CD4-positive, alpha-beta memory T cell (primary cell): ENCODE measurements around the gene SLC10A7. TPM values are rescaled to one million over a fixed set of nuclear protein-coding genes. Genes with fewer than 3 reads are reported as not detected.
A peak's percentile ranks its signal among the peaks of the same experiment; 100 is the strongest.

Source experiments
- CTCF ChIA-PET: fragments of 350-600 bp; sonication (Branson Sonifier 250); formaldehyde crosslinking; loops from one replicate; lab custom pipeline; 2021; ENCODE audit warnings: inconsistent platforms; ENCODE audit not compliant: partially characterized antibody; lab: Charles Lee
- POLR2A ChIA-PET: fragments of 350-600 bp; sonication (Branson Sonifier 250); formaldehyde crosslinking; loops from one replicate; lab custom pipeline; 2021; ENCODE audit not compliant: partially characterized antibody; lab: Charles Lee
- DNase-seq, 5 donors: peaks; one replicate each; pipeline versions ENCODE4 v3.0.0 to v3.0.0-alpha.2; 2020 to 2022; ENCODE audit warnings: mixed read lengths in 1 of 5
- H3K27ac ChIP-seq: one replicate; pipeline ENCODE4 v1.7.0; 2013; ENCODE audit warnings: low read depth, low read length
- H3K27me3 ChIP-seq: 2 replicates; pipeline ENCODE4 v1.7.0; 2013; ENCODE audit warnings: mild to moderate bottlenecking, low read length, moderate library complexity; ENCODE audit not compliant: insufficient read depth
- H3K36me3 ChIP-seq: 2 replicates; pipeline ENCODE4 v1.7.0; 2013; ENCODE audit warnings: mild to moderate bottlenecking, low read length, moderate library complexity; ENCODE audit not compliant: insufficient read depth
- H3K4me1 ChIP-seq: 2 replicates; pipeline ENCODE4 v1.7.0; 2013; ENCODE audit warnings: mild to moderate bottlenecking, low read length, moderate library complexity; ENCODE audit not compliant: insufficient read depth
- H3K4me3 ChIP-seq, 2 donors: one replicate each; pipeline ENCODE4 v1.7.0; 2013; ENCODE audit warnings: low read length in 2 of 2, mild to moderate bottlenecking in 1 of 2
- H3K9me3 ChIP-seq, 2 donors: one replicate each; pipeline ENCODE4 v1.7.0; 2013; ENCODE audit warnings: low read length in 2 of 2, control low read depth in 1 of 2; ENCODE audit not compliant: control insufficient read depth in 1 of 2
- H3K27ac Mint-ChIP-seq, 7 donors: one replicate each; pipeline ENCODE4 v1.8.0; 2020 to 2021; ENCODE audit warnings: mixed read lengths in 7 of 7, mild to moderate bottlenecking in 6 of 7, inconsistent platforms in 3 of 7, moderate library complexity in 3 of 7
- H3K27me3 Mint-ChIP-seq, 2 donors: one replicate each; pipeline ENCODE4 v1.8.0; 2020 to 2021; ENCODE audit warnings: mixed read lengths in 2 of 2
- H3K36me3 Mint-ChIP-seq, 2 donors: one replicate each; pipeline ENCODE4 v1.8.0; 2020 to 2021; ENCODE audit warnings: mixed read lengths in 2 of 2, inconsistent platforms in 1 of 2, mild to moderate bottlenecking in 1 of 2
- H3K4me1 Mint-ChIP-seq, 4 donors: one replicate each; pipeline ENCODE4 v1.8.0; 2020 to 2021; ENCODE audit warnings: mixed read lengths in 4 of 4, mild to moderate bottlenecking in 1 of 4
- H3K4me3 Mint-ChIP-seq, 8 donors: one replicate each; pipeline ENCODE4 v1.8.0; 2020 to 2021; ENCODE audit warnings: mixed read lengths in 8 of 8, mild to moderate bottlenecking in 7 of 8, moderate library complexity in 6 of 8, inconsistent platforms in 3 of 8
- H3K9me3 Mint-ChIP-seq, 8 donors: one replicate each; pipeline ENCODE4 v1.8.0; 2020 to 2021; ENCODE audit warnings: mixed read lengths in 8 of 8, mild to moderate bottlenecking in 5 of 8, inconsistent platforms in 3 of 8, moderate library complexity in 1 of 8
- intact Hi-C: fragments of 100-400 bp; cut with micrococcal nuclease; formaldehyde crosslinking; loops from one replicate; pipeline ENCODE4 v1.15.1; 2023
- polyA plus RNA-seq, 2 donors: library from polyadenylated mRNA; unstranded; fragments of 300-500 nt; fragmentation: Illumina TruSeq; gene quantifications; one replicate each; pipeline ENCODE4 v1.2.3, GENCODE V29; 2021
- total RNA-seq, 2 experiments: library from RNA; stranded (reverse); gene quantifications; one replicate each; pipeline ENCODE4 v1.2.3, GENCODE V29; 2021

Gene SLC10A7
- total and polyA plus RNA-seq, 4 experiments from 2014 or later = 9.0 to 17.7 (median 10.1) TPM

- CTCF ChIA-PET = interaction anchor here (1.2 kb wide), 1 partner anchor 760 kb away, joined by 3 read pairs; no protein-coding TSS in a partner anchor
- H3K36me3 Mint-ChIP-seq = no peaks in the 10 kb centered on the region
Measured at GRCh38 chr4:146336410-146336807, 185.3 kb downstream of the SLC10A7 start.

GRCh38 chr4:146335763-146336409 lies 185.9 kb downstream of the SLC10A7 start:
- Histone ChIP-seq H3K4me1 (peaks cover 8% of the 10 kb centered on the region), H3K9me3 (no peaks in the 10 kb centered on the region), H3K4me3 (no peak overlapping the region), H3K27ac (no peak overlapping the region), H3K27me3 (no peaks in the 10 kb centered on the region), H3K36me3 (no peaks in the 10 kb centered on the region)
- Mint-ChIP-seq H3K4me1 (peaks cover 0 to 3% (median 3%) of the 10 kb centered on the region in 4 donors), H3K27ac (no peak overlapping the region), H3K4me3 (no peak overlapping the region), H3K27me3 (no peaks in the 10 kb centered on the region), H3K36me3 (no peaks in the 10 kb centered on the region), H3K9me3 (no peaks in the 10 kb centered on the region)
- POLR2A ChIA-PET = no interaction called here
- CTCF ChIA-PET = no interaction called here
- no peak for DNase-seq
- intact Hi-C loops = no loop called here

More at GRCh38 chr4:146336410-146336807, 185.3 kb downstream of the SLC10A7 start:
- H3K27ac Mint-ChIP-seq = peak overlapping the region in 1 of 7 donors; percentile 26
- H3K4me1 Mint-ChIP-seq = peaks cover 0 to 3% (median 3%) of the 10 kb centered on the region in 4 donors
- Histone ChIP-seq H3K27me3 (no peaks in the 10 kb centered on the region), H3K36me3 (no peaks in the 10 kb centered on the region), H3K4me3 (no peak overlapping the region), H3K4me1 (peaks cover 8% of the 10 kb centered on the region), H3K9me3 (no peaks in the 10 kb centered on the region), H3K27ac (no peak overlapping the region)
- H3K9me3 Mint-ChIP-seq = no peaks in the 10 kb centered on the region
- intact Hi-C loops = no loop called here
- no peaks in the 10 kb centered on the region for H3K27me3 Mint-ChIP-seq
- POLR2A ChIA-PET = no interaction called here
- DNase-seq = no peak
- H3K4me3 Mint-ChIP-seq = no peak overlapping the region

GRCh38 chr4:146334862-146335449 lies 186.8 kb downstream of the SLC10A7 start:
- Histone ChIP-seq H3K27ac (no peak overlapping the region), H3K27me3 (no peaks in the 10 kb centered on the region), H3K9me3 (no peaks in the 10 kb centered on the region), H3K36me3 (no peaks in the 10 kb centered on the region), H3K4me3 (no peak overlapping the region), H3K4me1 (peaks cover 8% of the 10 kb centered on the region)
- no peak overlapping the region for H3K27ac Mint-ChIP-seq
- no peaks in the 10 kb centered on the region for H3K36me3 Mint-ChIP-seq
- intact Hi-C loops = no loop called here
- H3K4me3 Mint-ChIP-seq = no peak overlapping the region
- H3K4me1 Mint-ChIP-seq = peaks cover 0 to 3% (median 3%) of the 10 kb centered on the region in 4 donors
- DNase-seq = no peak
- no peaks in the 10 kb centered on the region for H3K9me3 Mint-ChIP-seq
- CTCF ChIA-PET = interaction anchor here (0.7 kb wide), 1 partner anchor 531 kb away, joined by 4 read pairs; no protein-coding TSS in a partner anchor
- no peaks in the 10 kb centered on the region for H3K27me3 Mint-ChIP-seq
- POLR2A ChIA-PET = no interaction called here

GRCh38 chr4:146333895-146334262 lies 187.9 kb downstream of the SLC10A7 start:
- no peak overlapping the region for H3K4me3 Mint-ChIP-seq
- Histone ChIP-seq H3K4me1 (peaks cover 8% of the 10 kb centered on the region), H3K4me3 (no peak overlapping the region), H3K9me3 (no peaks in the 10 kb centered on the region), H3K36me3 (no peaks in the 10 kb centered on the region), H3K27ac (no peak overlapping the region), H3K27me3 (no peaks in the 10 kb centered on the region)
- H3K27me3 Mint-ChIP-seq = no peaks in the 10 kb centered on the region
- H3K36me3 Mint-ChIP-seq = no peaks in the 10 kb centered on the region
- ChIA-PET POLR2A (no interaction called here), CTCF (no interaction called here)
- no peaks in the 10 kb centered on the region for H3K9me3 Mint-ChIP-seq
- intact Hi-C loops = no loop called here
- no peak for DNase-seq
- peaks cover 0 to 3% (median 3%) of the 10 kb centered on the region in 4 donors for H3K4me1 Mint-ChIP-seq
- H3K27ac Mint-ChIP-seq = no peak overlapping the region

GRCh38 chr4:146333187-146333894 lies 188.4 kb downstream of the SLC10A7 start:
- no peak for DNase-seq

GRCh38 chr4:146330392-146330791 lies 191.3 kb downstream of the SLC10A7 start:
- Histone ChIP-seq H3K27me3 (no peaks in the 10 kb centered on the region), H3K4me3 (no peak overlapping the region), H3K36me3 (no peaks in the 10 kb centered on the region), H3K9me3 (no peaks in the 10 kb centered on the region), H3K4me1 (peaks cover 8% of the 10 kb centered on the region), H3K27ac (no peak overlapping the region)
- H3K36me3 Mint-ChIP-seq = peaks cover 8 to 10% of the 10 kb centered on the region in 2 donors
- H3K9me3 Mint-ChIP-seq = no peaks in the 10 kb centered on the region
- POLR2A ChIA-PET = no interaction called here
- no peak for DNase-seq
- intact Hi-C loops = no loop called here
- no peak overlapping the region for H3K4me3 Mint-ChIP-seq
- CTCF ChIA-PET = interaction anchor here (1.1 kb wide), 1 partner anchor 767 kb away, joined by 3 read pairs; no protein-coding TSS in a partner anchor
- H3K27me3 Mint-ChIP-seq = no peaks in the 10 kb centered on the region
- H3K27ac Mint-ChIP-seq = no peak overlapping the region
- no peaks in the 10 kb centered on the region for H3K4me1 Mint-ChIP-seq

More at GRCh38 chr4:146333187-146333894, 188.4 kb downstream of the SLC10A7 start:
- Histone ChIP-seq H3K4me1 (peaks cover 8% of the 10 kb centered on the region), H3K27me3 (no peaks in the 10 kb centered on the region), H3K4me3 (no peak overlapping the region), H3K9me3 (no peaks in the 10 kb centered on the region), H3K36me3 (no peaks in the 10 kb centered on the region), H3K27ac (no peak overlapping the region)
- intact Hi-C loops = no loop called here
- Mint-ChIP-seq H3K9me3 (no peaks in the 10 kb centered on the region), H3K4me1 (peaks cover 0 to 3% (median 3%) of the 10 kb centered on the region in 4 donors), H3K36me3 (no peaks in the 10 kb centered on the region), H3K4me3 (no peak overlapping the region), H3K27ac (no peak overlapping the region), H3K27me3 (no peaks in the 10 kb centered on the region)
- ChIA-PET CTCF (interaction anchor here (0.7 to 0.8 kb wide), 2 partner anchors 9 to 10 kb away, joined by 3 read pairs; no protein-coding TSS in a partner anchor), POLR2A (no interaction called here)

GRCh38 chr4:146329050-146329716 lies 192.6 kb downstream of the SLC10A7 start:
- no peak overlapping the region for H3K4me3 Mint-ChIP-seq
- CTCF ChIA-PET = no interaction called here
- peaks cover 6% of the 10 kb centered on the region for H3K4me1 ChIP-seq
- no peak overlapping the region for H3K4me3 ChIP-seq
- intact Hi-C loops = no loop called here
- H3K9me3 ChIP-seq = no peaks in the 10 kb centered on the region
- H3K27me3 ChIP-seq = no peaks in the 10 kb centered on the region
- no peaks in the 10 kb centered on the region for H3K36me3 ChIP-seq
- H3K27ac ChIP-seq = no peak overlapping the region
- H3K36me3 Mint-ChIP-seq = peaks cover 19 to 21% of the 10 kb centered on the region in 2 donors
- H3K4me1 Mint-ChIP-seq = no peaks in the 10 kb centered on the region
- POLR2A ChIA-PET = no interaction called here
- no peaks in the 10 kb centered on the region for H3K27me3 Mint-ChIP-seq
- no peak overlapping the region for H3K27ac Mint-ChIP-seq
- no peak for DNase-seq
- H3K9me3 Mint-ChIP-seq = no peaks in the 10 kb centered on the region
